ENCODE data around the gene HOXC12.

The HOXC12 gene

DNA sequence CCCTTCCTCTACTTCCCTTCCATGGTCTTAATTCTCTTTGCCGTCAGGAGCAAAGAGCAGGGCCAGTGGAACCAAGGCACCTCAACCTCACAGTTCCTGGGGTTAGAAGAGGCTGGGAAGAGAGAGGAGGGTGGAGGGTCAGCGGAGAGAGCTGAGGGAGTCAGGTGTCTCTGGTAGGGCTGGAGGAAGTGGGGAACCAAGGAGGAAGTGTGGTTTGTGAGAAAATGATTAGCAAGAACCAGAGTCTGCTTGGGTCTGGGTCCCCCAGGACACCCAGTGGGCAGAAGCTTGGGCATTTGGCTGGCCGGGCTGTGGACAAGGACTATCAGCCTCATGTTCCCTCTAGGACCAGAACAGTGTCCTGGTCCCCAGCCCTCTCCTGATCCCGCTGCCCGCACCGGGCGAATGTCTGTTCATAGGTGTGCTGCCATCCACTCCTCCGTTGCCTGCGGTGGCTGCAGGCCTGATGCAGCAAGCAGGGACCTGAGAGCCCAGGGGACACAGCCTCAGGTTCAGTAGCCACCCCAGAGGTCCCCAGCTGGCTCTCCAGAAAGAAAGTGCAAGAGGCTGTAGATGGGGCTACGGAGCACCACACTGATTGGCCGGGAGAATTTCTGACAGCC, 2.3 kb downstream of the HOXC12 start:
- DNase-seq, result no peak

DNA sequence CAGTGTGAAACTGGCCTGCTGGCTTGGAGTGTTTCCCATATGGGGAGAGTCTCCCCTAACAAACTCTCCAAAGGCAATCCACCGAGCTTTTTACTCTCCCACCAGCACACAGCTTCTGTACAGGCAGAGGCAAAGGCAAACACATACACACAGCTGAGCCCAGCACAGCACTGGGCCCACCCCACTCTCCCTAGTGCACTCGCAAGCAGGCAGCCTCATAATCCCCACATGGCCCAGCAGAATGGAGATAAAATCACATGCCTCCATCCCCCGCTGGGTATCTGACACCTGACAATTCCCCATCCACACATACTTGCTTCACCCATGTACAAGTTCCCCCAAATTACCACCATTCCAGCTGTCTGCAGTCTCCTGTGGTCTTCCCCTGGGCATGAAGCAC, 3.4 kb downstream of the HOXC12 start:
- no peak for DNase-seq

DNA sequence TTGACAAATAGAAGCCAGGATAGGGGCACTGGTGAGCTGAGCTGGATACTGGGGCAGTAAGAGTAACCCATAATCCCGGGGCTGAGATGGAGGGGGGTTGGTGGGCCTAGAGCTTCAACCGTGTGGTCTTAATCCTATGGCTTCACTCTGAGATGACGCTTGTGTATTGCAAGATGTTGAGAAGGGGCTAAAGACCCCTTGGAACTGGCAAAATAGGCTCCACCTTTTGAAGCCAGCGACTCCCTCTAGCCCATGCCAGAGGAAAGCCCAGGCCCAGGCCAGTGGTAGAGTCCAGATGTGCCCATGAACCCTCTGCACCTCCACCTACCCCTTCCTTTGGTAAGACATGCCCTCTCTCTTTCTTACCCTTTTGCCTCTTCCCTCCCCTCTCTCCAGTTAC, 4.6 kb downstream of the HOXC12 start:
- DNase-seq, result no peak

DNA sequence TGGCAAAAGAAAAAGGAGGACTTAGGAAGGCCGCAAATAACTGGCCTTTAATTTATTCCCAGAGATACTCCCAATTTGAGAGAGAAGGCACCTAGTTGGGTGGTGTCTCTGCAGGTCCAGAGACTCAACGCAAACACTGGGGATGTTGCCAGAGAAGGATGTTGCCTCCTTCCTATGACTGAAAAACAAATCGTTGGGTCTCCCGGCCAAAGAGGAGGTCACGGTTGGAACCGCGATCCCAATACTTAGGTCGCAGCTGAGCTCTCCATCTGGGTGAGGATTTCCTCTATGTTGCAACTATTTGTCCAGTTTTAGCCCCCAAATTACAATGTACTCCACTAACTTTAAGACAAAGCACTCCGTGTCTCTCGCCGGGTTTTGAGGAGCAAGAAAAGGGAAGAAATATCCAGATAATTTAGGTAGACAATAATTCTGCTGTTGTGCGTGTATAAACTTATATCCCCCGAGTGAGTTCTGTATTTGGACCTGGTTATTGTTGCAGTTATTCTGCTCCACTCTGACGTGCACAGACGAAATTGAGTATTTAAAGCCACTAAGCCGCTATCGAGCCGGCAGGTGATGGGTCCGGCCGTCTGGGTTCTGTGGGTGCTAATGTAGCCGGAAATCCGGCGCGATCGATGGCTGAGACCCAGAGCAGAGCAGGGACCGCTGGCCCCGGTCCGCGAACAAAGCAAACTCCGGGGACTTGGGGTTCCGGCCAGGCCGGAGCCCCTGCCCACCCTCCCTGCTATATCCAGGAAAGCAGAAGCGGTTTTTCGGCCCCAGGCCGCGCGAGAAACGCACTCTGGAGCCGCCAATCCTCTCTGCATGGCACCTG, 5.7 kb downstream of the HOXC12 start:
- no peak for DNase-seq

DNA sequence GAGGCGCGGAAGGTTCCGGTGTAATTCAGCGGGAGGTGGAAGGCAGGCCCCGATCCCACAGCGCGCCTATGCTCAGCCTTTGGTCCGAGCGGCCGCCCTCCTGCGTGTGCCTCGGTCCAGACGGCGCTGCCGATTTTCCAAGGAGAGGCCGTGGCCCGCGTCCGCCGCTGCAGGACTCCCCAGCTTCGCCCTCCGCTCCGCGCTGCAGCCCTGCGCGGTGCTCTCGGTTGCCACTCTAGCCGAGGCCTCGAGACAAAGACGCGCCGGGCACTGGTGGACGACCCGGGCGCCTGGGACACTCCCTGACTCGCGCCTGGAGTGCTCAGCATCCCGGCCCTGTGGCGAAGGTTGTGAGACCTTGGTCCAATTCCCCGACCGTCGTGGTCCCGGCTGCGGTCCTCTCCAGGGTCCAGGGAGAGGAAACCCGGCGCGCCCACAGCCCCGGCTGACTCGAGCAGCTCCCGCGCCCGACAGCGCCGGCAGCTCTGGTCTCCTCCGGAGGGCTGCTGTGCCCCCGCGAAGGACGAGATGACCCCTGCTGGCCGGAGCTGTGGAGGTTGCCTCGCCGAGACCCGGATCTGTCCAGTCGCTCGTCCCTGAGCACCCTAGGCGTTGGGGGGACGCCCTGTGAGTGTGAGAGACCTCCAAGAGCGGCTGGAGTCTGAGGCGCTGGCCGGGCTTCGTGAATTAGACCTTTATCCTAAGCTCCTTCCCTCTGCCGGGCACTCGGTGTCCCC, 6.5 kb downstream of the HOXC12 start:
- DNase-seq, result no peak

DNA sequence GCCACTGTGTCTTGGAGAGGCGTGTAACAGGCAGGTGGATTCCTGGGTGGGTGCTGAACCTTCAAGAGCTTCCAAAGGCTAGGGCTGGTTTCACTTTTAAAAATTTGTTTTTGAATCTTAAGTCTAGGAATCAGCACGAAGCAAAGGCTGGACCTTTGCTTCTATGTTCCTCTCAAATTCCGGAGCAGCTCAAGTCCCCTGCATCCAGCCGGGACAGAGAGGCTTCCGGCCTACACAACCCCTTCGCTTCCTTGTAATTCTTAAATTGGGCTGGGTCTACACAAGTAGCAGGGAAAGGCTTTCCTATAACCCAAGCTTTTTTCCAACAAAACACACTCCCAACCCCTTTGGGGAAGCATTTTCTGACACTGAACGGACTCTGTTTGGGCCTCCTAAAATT, 8.3 kb downstream of the HOXC12 start:
- no peak for DNase-seq

DNA sequence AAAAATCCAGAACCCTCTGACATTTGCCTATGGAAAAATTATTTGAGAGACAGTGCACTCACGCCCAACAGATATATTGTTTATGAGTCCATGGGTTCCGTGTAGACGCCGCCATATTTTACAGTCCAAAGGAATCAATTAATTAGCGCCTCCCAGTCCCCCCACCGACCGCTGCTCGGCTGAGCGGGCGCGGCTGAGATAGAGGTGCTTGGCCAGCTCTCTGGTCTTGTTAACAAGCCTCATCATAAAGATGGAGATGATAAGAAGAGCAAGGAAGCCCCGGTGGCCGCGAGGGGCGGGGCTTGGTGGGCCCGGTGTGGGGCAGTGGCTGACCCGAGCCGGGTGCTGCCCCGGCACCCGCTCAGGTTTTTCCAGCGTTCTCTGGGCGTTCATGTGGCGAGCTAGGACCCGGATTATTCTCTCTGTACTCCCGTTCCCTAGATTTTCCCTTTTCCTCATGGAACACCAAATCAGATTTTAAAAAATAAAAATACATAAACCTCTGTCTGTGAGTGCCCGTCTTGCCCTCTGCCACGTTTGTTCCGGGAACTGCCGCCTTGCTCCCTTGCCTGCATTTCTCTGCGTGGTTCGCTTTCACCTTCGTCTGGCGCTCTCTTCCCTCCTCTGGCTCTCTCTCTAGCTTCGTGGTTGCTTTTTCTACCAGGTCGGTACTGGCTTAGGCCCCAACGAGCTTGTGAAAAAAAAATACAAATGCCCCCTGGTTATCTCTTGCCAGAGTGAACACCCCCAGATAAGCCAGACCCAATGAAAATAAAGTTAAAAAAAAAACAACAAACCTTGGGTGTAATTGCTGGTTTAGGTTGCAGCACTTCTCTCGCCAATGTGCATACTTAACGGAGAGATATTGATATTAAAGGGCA, 9.0 kb downstream of the HOXC12 start:
- DNase-seq, result no peak

DNA sequence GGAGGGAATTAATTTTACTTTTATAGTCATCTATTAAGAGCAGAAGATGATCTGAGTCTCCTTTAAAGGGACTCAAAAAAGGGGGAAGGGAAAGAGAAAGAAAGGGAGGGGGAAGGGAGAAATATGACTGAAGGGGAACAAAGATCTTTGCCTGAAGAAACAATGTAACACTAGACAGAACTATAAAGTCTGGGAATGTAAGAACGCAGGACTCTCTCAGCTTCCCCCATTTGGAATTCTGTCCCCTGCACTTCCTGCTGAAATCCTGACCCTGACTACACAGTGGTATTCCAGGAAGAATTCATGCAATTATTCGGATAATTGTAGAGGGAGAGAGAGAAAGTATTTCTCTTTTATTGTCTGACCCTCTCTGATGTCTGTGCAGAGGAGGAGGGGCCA, 9.6 kb downstream of the HOXC12 start:
- DNase-seq, result no peak

DNA sequence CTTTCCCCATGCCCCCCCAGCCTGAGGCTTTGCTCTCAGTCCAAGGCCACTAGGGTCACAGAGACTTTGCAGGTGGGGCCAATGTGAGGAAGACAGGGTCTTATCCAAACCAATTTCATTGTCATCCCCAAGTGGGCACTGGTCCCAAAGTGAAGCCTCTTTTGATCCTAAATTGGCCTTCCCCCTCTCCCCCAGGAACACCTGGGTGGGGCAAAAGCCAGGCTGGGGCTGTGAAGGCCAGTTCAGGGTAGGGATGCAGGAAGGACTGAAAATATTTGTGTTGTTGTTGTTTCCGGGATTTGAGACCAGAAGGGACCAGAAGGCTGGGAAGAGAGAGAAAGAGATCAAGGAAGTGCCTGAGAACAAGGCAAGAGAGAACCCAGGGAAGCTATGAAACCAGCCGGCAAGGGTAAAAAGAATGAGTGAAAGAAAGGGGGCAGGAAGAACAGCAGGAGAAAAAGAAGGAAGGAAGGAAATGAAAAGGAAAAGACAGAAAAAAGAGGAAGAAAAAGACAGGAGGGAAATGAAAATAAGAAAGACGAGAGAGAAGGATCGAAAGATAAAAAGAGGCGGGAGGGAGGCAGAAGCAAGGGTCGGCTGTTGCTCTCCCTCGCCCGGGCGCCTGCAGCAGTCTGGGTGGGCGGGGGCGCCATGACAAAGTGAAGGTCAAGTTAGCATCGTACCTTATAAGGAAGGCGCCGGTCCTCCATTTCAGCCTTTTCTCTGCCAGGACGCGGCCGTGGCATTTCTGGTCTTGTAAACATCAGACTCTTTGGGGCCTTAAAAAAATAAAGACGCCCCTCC, 10.8 kb downstream of the HOXC12 start:
- no peak for DNase-seq

DNA sequence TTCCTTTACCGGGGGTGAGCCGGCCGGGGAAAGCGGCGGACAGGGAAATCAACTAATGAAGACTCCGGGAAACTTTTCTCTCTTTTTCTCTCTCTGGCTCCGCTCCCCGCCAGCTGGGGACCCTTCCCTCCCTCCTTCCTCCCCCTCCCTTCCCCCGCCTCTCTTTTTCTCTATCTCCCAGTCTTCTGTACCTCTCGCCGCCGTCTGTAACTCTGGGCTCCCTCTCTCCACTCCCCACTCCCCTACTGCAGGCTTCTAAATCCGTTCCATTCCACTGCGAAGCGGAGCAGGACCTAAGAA, 11.3 kb downstream of the HOXC12 start:
- no peak for DNase-seq

DNA sequence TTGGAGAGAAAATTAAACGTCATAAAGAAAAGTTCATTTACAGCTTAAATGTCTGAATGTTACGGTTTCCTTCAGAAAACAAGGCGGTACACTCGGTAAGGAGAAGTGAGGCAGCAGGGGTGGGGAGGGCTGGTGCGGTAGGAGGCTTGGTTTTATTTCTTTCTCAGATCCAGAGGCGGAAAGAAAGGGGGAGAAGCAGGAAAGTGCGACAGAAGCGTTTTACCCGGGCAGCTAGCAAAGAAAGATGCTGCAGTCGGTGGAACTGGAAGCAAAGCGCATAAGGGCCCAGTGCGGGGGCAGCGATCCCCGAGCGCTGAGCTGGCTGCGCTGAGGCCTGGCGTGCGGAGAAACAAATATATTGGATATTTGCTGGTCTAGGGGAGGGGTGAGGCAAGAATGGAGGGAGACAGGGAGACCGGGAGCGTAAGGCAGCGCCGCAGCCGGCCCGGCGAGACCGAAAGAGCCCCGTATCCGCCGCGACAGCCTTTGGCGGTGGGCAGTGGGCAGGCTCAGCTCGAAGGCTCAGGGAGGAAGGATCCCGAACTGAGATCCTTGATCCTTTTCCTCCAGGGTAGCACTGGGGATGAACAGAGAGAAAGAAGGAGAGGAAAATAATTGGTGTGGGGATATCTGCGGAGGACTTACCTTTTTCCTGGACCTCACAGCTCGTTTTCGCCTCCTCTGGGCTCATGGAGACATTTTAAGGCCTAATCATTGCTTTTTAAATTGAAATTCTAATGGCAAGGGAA, 11.9 kb downstream of the HOXC12 start:
- DNase-seq, result no peak

DNA sequence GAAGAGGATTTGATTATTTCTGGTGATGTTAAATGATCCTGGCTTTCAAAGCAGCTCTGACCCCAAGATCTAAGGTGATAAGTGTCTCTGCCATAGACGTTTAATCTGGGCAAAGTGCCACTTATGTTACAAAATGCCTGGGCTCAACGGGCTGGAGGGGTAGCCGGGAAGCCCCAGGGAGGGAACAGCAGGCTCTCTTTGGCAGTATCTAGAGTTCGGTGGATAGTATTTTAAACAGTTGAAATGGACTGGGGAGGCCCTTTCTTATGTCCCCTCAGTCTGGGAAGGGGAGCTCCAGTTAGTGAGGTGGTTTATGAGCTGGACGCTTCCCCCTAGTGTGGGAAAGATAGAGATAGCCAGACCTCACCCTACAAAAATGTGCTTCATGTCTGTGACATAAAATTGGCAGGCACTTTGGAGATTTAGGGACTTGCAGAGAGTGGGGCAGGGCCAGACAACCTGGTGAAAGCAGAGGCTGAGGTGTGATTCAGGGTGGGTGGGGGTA, 12.8 kb downstream of the HOXC12 start:
- no peak for DNase-seq

DNA sequence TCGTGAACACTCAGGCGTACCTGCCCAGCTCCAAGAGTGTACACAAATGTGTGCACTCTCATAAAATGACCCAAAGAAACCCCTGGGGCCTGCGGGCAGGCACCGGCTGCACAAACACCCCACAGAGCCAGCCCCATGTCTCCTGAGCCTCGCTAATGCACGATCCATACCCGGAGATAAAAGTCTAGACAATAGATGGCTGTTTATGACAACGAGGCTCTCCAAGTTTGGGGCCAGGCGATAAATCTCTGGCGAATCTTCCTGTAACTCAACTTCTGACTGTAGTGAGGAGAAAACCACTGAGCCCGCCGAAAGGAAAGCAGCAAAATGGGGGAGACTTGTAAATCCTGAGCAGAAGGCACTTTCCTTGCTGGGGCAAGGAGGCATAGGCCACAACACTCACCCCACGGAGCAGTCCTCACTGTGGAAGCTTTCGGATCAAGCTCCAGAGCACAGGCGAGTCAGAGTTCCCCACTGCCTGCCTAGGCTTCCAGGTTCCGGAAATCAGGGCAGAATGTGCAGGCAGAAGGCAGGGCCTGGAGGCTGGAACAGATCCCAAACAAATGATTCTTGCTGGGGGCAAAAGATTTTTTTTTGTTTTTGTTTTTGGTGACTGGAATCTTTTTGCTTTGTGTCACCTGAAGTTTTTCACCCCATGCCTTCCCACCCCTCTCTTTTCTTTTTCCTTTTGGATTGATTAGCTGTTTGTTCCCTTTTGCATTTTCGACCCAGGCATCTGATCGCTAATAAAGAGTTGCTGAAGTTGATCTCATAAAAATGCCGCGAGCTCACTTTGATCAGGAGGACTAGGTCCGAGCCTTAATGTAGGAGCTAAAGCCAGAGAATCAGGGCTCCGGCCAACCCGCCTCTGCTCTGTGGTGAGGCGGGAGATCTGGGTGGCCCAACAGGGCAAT, 13.8 kb downstream of the HOXC12 start:
- DNase-seq, result no peak

DNA sequence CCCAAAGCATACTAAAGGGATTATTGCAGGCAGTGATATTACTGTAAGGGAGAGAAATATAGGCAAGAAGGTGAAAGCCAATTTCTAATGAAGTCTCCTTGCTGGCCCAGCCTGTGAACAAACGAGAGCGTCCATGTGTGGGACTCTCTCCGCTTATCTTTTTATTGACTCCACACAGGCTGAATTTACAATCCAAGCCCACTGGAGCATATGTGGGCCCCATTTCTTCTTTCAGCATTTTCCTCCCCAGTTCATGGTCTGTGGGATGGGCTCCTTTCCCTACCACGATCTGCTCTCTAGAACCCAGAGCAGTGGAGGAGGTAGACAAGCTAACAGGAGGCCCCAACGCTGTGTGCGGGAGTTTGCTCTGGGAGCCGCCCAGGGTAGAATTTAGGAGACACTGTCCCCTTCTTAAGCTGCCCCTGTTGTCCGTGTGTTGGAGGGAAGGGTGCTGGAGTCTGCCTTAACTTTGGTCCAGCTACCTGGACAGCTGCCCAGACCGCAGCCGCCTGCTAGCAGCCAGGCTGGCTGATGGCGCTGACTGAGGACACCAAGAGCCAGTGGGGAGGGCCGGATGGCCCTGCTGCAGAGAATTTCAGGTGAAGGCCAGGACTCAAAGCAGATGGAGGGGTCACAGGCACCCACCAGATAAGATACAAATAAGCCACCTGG, 15.0 kb downstream of the HOXC12 start:
- DNase-seq, result no peak

DNA sequence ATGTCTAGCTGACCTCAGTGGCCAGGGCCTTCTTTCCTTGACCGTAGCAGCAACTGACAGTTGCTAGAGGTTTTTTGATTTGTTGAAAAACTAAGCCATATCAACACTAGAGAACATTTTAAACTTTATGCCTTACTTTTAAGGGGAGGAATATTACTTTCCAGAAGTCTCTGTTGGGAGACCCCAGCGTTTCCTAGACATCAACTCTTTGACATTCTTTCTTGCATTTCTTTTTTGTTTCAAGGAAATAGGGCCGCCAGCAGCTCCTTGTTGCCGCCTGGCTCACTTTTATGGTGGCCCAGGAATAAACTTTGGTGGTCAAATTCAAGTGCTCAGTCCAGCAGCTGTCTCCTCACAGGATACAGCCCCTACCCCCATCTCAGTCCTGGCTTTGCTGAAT, 15.7 kb downstream of the HOXC12 start:
- no peak for DNase-seq

DNA sequence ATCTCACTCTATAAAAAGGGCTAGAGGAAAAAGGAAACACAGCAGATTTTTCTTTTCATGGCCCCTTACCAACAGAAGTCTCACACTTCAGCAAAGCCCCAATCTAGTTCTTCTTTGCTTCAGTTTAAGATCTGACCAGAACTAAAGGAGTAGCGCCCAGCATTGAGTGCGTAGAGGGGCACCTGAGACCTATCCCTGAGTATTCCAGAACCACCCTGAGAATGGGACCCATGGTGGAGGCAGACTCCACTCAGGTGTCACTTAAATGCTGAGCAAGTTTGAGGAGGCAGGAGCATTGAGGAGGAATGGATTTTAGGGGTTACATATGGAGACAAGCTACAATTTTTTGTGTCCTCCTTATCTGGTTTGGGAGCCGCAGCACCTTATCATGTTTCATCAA, 16.4 kb downstream of the HOXC12 start:
- no peak for DNase-seq

DNA sequence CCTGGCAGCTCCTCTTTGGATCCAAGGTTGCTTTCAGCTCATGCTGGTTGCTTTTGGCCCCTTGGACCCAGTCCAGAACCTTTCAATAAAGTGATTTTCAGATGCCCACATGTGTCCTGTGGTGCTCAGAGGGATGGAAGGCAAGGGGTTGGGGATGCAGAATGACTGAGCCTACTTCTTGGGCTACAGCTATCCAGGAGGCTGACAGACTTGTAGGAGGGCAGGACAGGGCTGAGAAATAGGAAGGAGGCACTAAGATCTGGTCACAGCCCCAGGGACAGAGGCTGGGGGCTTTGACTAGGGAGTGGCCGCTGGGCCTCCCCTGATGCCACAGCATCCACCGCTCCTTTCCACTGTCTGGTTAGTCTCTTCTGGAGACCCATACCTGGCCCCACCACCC, 17.0 kb downstream of the HOXC12 start:
- DNase-seq, result no peak

DNA sequence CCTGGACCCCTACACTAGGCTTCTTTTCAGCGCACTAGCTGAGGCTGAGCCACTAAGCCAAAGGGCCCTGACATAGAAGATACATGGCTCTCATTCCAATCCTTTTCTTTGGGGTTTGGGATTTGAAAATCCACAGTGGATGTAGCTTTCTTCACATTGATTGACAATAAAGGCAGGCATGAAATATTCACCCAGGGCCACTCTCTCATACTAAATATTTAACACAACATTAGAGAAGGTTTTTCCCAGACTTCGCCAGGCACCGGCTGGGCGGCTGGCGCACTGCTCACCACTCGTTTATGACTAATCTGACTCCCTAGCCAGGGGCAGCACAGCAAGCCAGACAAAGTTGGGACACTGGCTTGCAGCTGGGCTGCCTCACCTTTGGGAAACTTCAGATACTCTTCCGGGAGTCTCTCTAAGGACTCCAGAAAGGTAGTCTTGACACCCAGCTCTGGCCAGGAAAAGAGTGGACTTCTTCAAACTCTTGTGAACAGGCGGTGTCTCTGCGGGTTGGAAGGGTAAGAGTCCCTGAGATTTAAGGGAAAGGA, 17.5 kb downstream of the HOXC12 start:
- DNase-seq, result no peak

DNA sequence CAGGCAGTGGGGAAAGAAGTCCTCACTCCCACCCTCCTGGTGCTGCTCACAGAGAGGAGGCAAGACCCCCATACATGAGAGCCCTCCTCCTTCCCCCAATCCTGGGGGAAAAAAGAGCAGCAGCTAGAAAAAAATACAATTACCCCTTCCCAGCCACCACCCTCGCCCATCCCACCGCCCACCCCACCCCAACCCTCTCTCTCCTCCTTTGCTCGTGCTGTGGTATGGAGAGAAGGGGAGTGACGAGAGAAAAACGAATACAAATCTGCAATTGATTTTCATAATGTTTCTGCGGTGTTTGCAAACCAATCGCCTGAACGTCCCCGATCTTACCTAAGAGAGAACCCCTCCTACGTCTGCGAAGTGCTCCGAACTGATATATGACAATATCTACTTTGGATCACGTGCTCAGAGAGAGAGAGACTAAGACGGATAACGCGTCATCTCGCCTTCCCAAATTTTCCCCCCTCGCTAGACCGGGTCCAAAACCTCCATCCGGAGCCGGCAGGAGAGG, 18.1 kb downstream of the HOXC12 start, which contains the start of gene HOXC11:
TSS of gene HOXC11 (plus strand) at position 405 of the 514 bp plus-strand sequence. CDS start 116 bp downstream, outside the sequence.
- DNase-seq, result no peak

All from activated CD8-positive, alpha-beta memory T cell treated with anti-CD3 and anti-CD28 coated beads for 24 hours (primary cell).